Measurements from ENCODE around the gene CRY1. TPM values are rescaled to one million over a fixed set of nuclear protein-coding genes. Genes with fewer than 3 reads are reported as not detected.

CRY1 gene
- total and polyA plus RNA-seq, 9 of the 15 experiments (the other 6 are each of a cell fraction or from before 2014, with no cell fraction given) = 8.7 to 33.3 (median 25.2) TPM

DNA sequence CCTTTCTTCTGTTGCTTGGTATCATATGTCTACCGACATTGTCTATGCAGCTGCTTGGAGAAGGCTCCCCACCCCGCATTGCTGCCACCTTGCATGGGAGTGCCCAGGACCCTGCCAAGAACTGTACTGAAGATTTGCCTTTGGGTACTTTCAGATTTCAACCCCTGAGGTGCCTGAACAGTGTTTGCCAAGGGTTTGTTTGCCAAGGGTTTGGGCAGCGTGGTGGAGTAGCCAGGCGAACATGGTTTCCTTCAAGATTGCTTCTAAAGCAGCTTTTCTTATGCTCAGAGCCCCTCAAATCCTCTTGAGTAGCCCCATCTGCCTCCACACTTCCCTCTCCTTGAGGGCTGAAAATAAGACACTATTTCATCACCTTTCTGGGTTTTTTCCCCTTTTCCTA is 25.3 kb upstream of the CRY1 start:
- no peak overlapping the region for H3K9ac ChIP-seq (ENCODE audit: insufficient read depth in 1 of 2, low read depth in 2 of 2, low read length in 2 of 2)
- FAIRE-seq = no peak
- H2AFZ ChIP-seq (ENCODE audit: low read depth, low read length) = no peak overlapping the region
- TF ChIP-seq NFE2L1 (tag; IDR thresholded peaks at IDR 0.05; ENCODE audit: borderline replicate concordance, low read depth) (no peak), BRD4 (IDR thresholded peaks at IDR 0.05) (no peak), ZNF175 (CRISPR knock-in tag; IDR thresholded peaks at IDR 0.05; ENCODE audit: low read depth) (no peak), DMBX1 (CRISPR knock-in tag; IDR thresholded peaks at IDR 0.05; ENCODE audit: borderline replicate concordance) (no peak), POLR2A (conservative IDR thresholded peaks at IDR 0.05) (no peak), MIER1 (IDR thresholded peaks at IDR 0.05; ENCODE audit: low read depth) (no peak), MTA2 (IDR thresholded peaks at IDR 0.05; ENCODE audit: low read depth) (no peak), PRPF4 (IDR thresholded peaks at IDR 0.05; ENCODE audit: insufficient read depth, low read depth, low read length, poor library complexity, severe bottlenecking) (no peak)
- TF ChIP-seq, protein P1, sequence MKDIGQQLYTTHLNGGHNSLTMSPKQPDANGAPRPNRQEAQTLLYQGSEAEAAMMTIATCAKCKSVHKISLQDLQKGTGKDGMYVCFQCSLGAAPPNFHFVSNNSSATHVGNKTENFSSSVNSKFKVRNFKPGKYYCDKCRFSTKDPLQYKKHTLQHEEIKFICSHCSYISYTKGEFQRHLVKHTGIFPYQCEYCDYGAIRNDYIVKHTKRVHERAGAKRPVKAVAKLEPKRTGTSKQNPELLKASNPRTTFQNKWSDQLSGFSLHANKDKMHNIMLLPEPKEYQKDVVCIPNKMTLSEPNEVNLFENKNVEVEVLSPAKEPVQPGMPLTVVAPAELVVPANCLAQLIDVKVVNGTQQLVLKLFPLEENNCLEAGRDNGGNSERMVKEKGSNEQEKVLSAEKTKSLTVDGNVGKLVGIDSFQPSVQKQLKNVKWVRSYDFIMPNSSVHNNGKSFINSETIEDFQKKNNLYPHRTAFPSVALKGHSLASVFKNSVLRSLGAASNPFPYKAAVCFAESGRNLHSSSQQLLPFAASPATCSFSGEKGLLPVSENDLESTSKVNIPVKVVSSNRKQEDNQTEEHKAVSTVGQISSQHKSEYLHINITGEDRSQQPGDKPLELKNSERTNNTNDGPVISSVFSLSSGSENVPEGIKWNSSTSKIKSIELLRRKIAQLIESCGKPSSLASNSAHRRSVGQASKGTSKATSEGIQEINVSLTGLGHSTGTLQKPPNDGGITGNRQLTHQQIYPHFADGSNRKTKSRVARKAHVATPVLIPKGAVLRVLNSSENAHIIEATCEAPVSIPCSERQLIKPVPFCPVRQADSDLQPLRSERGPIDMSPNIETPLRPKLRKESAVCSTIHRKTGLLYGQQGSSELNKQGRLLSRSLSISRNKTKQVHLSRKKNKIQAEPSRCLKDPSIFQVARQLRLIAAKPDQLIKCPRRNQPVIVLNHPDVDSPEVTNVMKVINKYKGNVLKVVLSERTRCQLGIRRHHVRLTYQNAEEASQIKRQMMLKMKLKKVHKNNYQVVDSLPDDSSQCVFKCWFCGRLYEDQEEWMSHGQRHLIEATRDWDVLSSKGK (CRISPR knock-in tag; IDR thresholded peaks at IDR 0.05) = no peak
- intact Hi-C loops (cut with micrococcal nuclease) = no loop called here
- no peaks in the 10 kb centered on the region for H3K9me3 ChIP-seq (replicated peaks; ENCODE audit: control insufficient read depth, insufficient read depth, low read depth, low read length)
- H3K79me2 ChIP-seq (ENCODE audit: control insufficient read depth, insufficient read depth, low read length) = no peaks in the 10 kb centered on the region
- CTCF ChIA-PET (ENCODE audit: low intra/inter-chr PET ratio) = no interaction called here
- no peaks in the 10 kb centered on the region; the same call in 1 of the 2 replicates for H4K20me1 ChIP-seq (replicated peaks; ENCODE audit: control insufficient read depth, insufficient read depth, low read length)
- no peak for ATAC-seq
- in situ Hi-C loops (cut with MboI) = no loop called here
- H3K27me3 ChIP-seq (ENCODE audit: control insufficient read depth in 2 of 2, insufficient read depth in 2 of 2, low read length in 2 of 2) = peaks cover 18 to 20% of the 10 kb centered on the region in 2 experiments; a peak in 4 of 5 replicates
- DNase-seq (ENCODE audit: extremely low read depth in 1 of 4, low spot score in 3 of 4) = no peak
- no peaks in the 10 kb centered on the region for H3K36me3 ChIP-seq (ENCODE audit: control insufficient read depth, insufficient read depth, low read length)
- POLR2A ChIA-PET = no interaction called here
- no peak overlapping the region for H3K4me3 ChIP-seq
- no peak overlapping the region for H3K27ac ChIP-seq (ENCODE audit: extremely low read depth, low read depth, low read length)
- BruUV-seq (replicated peaks) = no TSS peak
- 0% methylated on average over 4 of the region's 4 CpGs for WGBS (ENCODE audit: insufficient coverage, low coverage, missing lambda C conversion rate)
- H3K4me1 ChIP-seq (replicated peaks in 1 of 2; ENCODE audit: control insufficient read depth in 2 of 2, insufficient read depth in 2 of 2, low read length in 2 of 2) = no peaks in the 10 kb centered on the region
- no peaks in the 10 kb centered on the region for H3K9me1 ChIP-seq (ENCODE audit: control insufficient read depth, insufficient read depth, low read length)
- no peak overlapping the region for H3K4me2 ChIP-seq (ENCODE audit: insufficient read depth, low read length)

Measured in K562 (cell line).